Glutamatergic neuron (in vitro differentiated cells): Measurements from ENCODE around the gene TBX6. TPM values are rescaled to one million over a fixed set of nuclear protein-coding genes. Genes with fewer than 3 reads are reported as not detected.

Source experiments
- DNase-seq: peaks from one replicate; pipeline ENCODE4 v3.0.0; 2022
- H3K27ac Mint-ChIP-seq: one replicate; pipeline ENCODE4 v1.8.0; 2020; ENCODE audit warnings: mild to moderate bottlenecking, mixed read lengths, inconsistent platforms; ENCODE audit not compliant: unreplicated experiment
- H3K27me3 Mint-ChIP-seq: one replicate; pipeline ENCODE4 v1.8.0; 2020; ENCODE audit warnings: mild to moderate bottlenecking, moderate library complexity, mixed read lengths, inconsistent platforms; ENCODE audit not compliant: unreplicated experiment
- H3K36me3 Mint-ChIP-seq: one replicate; pipeline ENCODE4 v1.8.0; 2020; ENCODE audit warnings: mild to moderate bottlenecking, mixed read lengths, inconsistent platforms; ENCODE audit not compliant: unreplicated experiment
- H3K4me1 Mint-ChIP-seq: one replicate; pipeline ENCODE4 v1.8.0; 2020; ENCODE audit warnings: mild to moderate bottlenecking, low read depth, mixed read lengths, inconsistent platforms; ENCODE audit not compliant: unreplicated experiment
- H3K4me3 Mint-ChIP-seq: one replicate; pipeline ENCODE4 v1.8.0; 2020; ENCODE audit warnings: mild to moderate bottlenecking, mixed read lengths, inconsistent platforms; ENCODE audit not compliant: unreplicated experiment
- H3K9me3 Mint-ChIP-seq: one replicate; pipeline ENCODE4 v1.8.0; 2020; ENCODE audit warnings: mild to moderate bottlenecking, moderate library complexity, mixed read lengths, inconsistent platforms; ENCODE audit not compliant: unreplicated experiment
- CTCF ChIP-seq: fragments of 200-600 bp; sonication (generic); IDR thresholded peaks from one replicate; pipeline ENCODE4 v1.5.0; 2021; ENCODE audit not compliant: partially characterized antibody, unreplicated experiment
- total RNA-seq: library from RNA; stranded (reverse); fragmentation: NEBNext Ultra II Directional; extraction: Animal tissue kit (Norgen Biotek cat#: 25700); gene quantifications from one replicate; pipeline ENCODE4 v1.2.1, GENCODE V29; 2021; ENCODE audit not compliant: unreplicated experiment

The TBX6 gene
- total RNA-seq, 1 donor from 2014 or later: 0.86 TPM

GRCh38 chr16:30122604-30123160 is 31.0 kb upstream of the TBX6 start:
- no peak for DNase-seq
- H3K4me3 Mint-ChIP-seq: peak overlapping the region; percentile 85
- no peak for TF ChIP-seq CTCF
- peaks cover 3% of the 10 kb centered on the region for H3K4me1 Mint-ChIP-seq
- peaks cover 7% of the 10 kb centered on the region for H3K27me3 Mint-ChIP-seq
- H3K27ac Mint-ChIP-seq: no peak overlapping the region
- no peaks in the 10 kb centered on the region for H3K36me3 Mint-ChIP-seq
- peaks cover 9% of the 10 kb centered on the region for H3K9me3 Mint-ChIP-seq

GRCh38 chr16:30121741-30122571 is 30.2 kb upstream of the TBX6 start:
- no peak for DNase-seq
- peaks cover 3% of the 10 kb centered on the region for H3K4me1 Mint-ChIP-seq
- peak overlapping the region; percentile 85 for H3K4me3 Mint-ChIP-seq
- H3K27me3 Mint-ChIP-seq: peaks cover 7% of the 10 kb centered on the region
- H3K9me3 Mint-ChIP-seq: peaks cover 9% of the 10 kb centered on the region
- TF ChIP-seq CTCF: no peak
- H3K27ac Mint-ChIP-seq: no peak overlapping the region
- no peaks in the 10 kb centered on the region for H3K36me3 Mint-ChIP-seq

- H3K4me1 Mint-ChIP-seq: peaks cover 3% of the 10 kb centered on the region
- H3K4me3 Mint-ChIP-seq: no peak overlapping the region
- no peak overlapping the region for H3K27ac Mint-ChIP-seq
- H3K36me3 Mint-ChIP-seq: no peaks in the 10 kb centered on the region
- no peak for DNase-seq
- no peak for TF ChIP-seq CTCF
- H3K9me3 Mint-ChIP-seq: peaks cover 9% of the 10 kb centered on the region
- H3K27me3 Mint-ChIP-seq: peaks cover 7% of the 10 kb centered on the region
These were observed 28.8 kb upstream of the TBX6 start for GRCh38 chr16:30120340-30121105.

GRCh38 chr16:30119428-30119827 is 27.7 kb upstream of the TBX6 start:
- H3K27ac Mint-ChIP-seq: no peak overlapping the region
- no peak for TF ChIP-seq CTCF
- peaks cover 8% of the 10 kb centered on the region for H3K9me3 Mint-ChIP-seq
- H3K4me3 Mint-ChIP-seq: peak overlapping the region; percentile 49
- H3K4me1 Mint-ChIP-seq: peaks cover 3% of the 10 kb centered on the region
- DNase-seq: no peak
- H3K27me3 Mint-ChIP-seq: peaks cover 5% of the 10 kb centered on the region
- no peaks in the 10 kb centered on the region for H3K36me3 Mint-ChIP-seq
